HepG2 (cell line): ENCODE data around the gene MIF. TPM values are rescaled to one million over a fixed set of nuclear protein-coding genes. Genes with fewer than 3 reads are reported as not detected.

ENCODE experiments used
- DNMT3B ChIP-seq: conservative IDR thresholded peaks from 2 replicates; pipeline ENCODE4 v1.6.1; 2016; ENCODE audit warnings: missing biosample characterization, control low read depth
- EP300 ChIP-seq, 3 experiments: sonication (generic) in 1 of 3; formaldehyde crosslinking in 1 of 3; IDR thresholded peaks; 2 replicates each; pipeline versions ENCODE4 v1.5.1 to v1.6.1; 2011 to 2020; ENCODE audit warnings: low read depth in 2 of 3, low read length in 2 of 3, borderline replicate concordance in 1 of 3, improper control_type of control experiment in 1 of 3, mild to moderate bottlenecking in 1 of 3, missing genetic modification reagents in 1 of 3, moderate library complexity in 1 of 3
- GFI1 ChIP-seq: sonication (generic); formaldehyde crosslinking; IDR thresholded peaks from 2 replicates; pipeline ENCODE4 v1.5.0; 2020; ENCODE audit warnings: missing genetic modification reagents, mild to moderate bottlenecking, borderline replicate concordance
- HIC2 ChIP-seq: sonication (generic); formaldehyde crosslinking; IDR thresholded peaks from 2 replicates; pipeline ENCODE4 v1.9.0; 2022; ENCODE audit warnings: low read depth, missing genetic modification reagents
- IRF2 ChIP-seq: IDR thresholded peaks from 2 replicates; pipeline ENCODE4 v1.6.1; 2018; ENCODE audit warnings: missing genetic modification reagents, missing compliant biosample characterization
- KDM1A ChIP-seq: IDR thresholded peaks from 2 replicates; pipeline ENCODE4 v1.6.1; 2016; ENCODE audit warnings: missing compliant biosample characterization
- PATZ1 ChIP-seq: sonication (generic); formaldehyde crosslinking; IDR thresholded peaks from 2 replicates; pipeline ENCODE4 v1.4.0; 2020; ENCODE audit warnings: missing genetic modification reagents
- RERE ChIP-seq: IDR thresholded peaks from 2 replicates; pipeline ENCODE4 v1.6.1; 2016; ENCODE audit warnings: low read depth, missing genetic modification reagents, missing compliant biosample characterization
- SIX4 ChIP-seq: sonication (generic); formaldehyde crosslinking; IDR thresholded peaks from 2 replicates; pipeline ENCODE4 v1.4.0; 2020; ENCODE audit warnings: missing genetic modification reagents
- SOX5 ChIP-seq: IDR thresholded peaks from 2 replicates; pipeline ENCODE4 v1.6.1; 2016; ENCODE audit warnings: borderline replicate concordance
- UBTF ChIP-seq: sonication (generic); formaldehyde crosslinking; IDR thresholded peaks from 2 replicates; pipeline ENCODE4 v1.4.0; 2020; ENCODE audit warnings: mild to moderate bottlenecking, missing genetic modification reagents
- ZNF574 ChIP-seq: sonication (generic); formaldehyde crosslinking; IDR thresholded peaks from 2 replicates; pipeline ENCODE4 v1.4.0; 2020; ENCODE audit warnings: missing genetic modification reagents
- ZNF644 ChIP-seq: IDR thresholded peaks from 2 replicates; pipeline ENCODE4 v1.6.1; 2016; ENCODE audit warnings: low read depth
- polyA plus RNA-seq, 8 experiments: library from polyadenylated mRNA; depleted of rRNA in 3 of 8; stranded (reverse) in 7 of 8; unstranded in 1 of 8; fragments of >200 nt; fragmentation: Illumina TruSeq in 4 of 8; extraction: Trizol in 4 of 8; gene quantifications; 2 replicates each; pipeline versions ENCODE4 v1.2.1 to v1.2.3, GENCODE V29; 2011 to 2016; ENCODE audit warnings: low read depth in 4 of 8, missing spikeins in 1 of 8, mixed read lengths in 1 of 8; ENCODE audit not compliant: insufficient read depth in 1 of 8
- total RNA-seq, 5 experiments: library from RNA; depleted of rRNA; stranded (reverse); fragments of >200 nt; fragmentation: Illumina TruSeq; extraction: Trizol; gene quantifications; 2 replicates each; pipeline ENCODE4 v1.2.3, GENCODE V29; 2016; ENCODE audit warnings: low read depth in 1 of 5

The MIF gene
- total and polyA plus RNA-seq, 2 of the 13 experiments (the other 11 are each of a cell fraction or from before 2014, with no cell fraction given) = 634 to 675 TPM

GRCh38 chr22:23921586-23922201 is 27.5 kb downstream of the MIF start (continued):
- TF ChIP-seq ZNF574 (CRISPR knock-in tag) (peak; percentile 43; the same call in 1 of the 2 replicates), ZNF644 (CRISPR knock-in tag) (peak; percentile 94), KDM1A (peak; percentile 94), IRF2 (peak; percentile 61; the same call in 1 of the 2 replicates), SIX4 (CRISPR knock-in tag) (0 out of 2 replicates have a peak, but pooled peaks have one; percentile 41), UBTF (CRISPR knock-in tag) (peak; percentile 32; the same call in 1 of the 2 replicates), EP300 (IDR thresholded peaks at IDR 0.05; ENCODE audit: low read depth in 2 of 2, low read length in 2 of 2) (peak in 1 of 2 experiments; percentile 48; a peak in 2 of 4 replicates), EP300 (CRISPR knock-in tag; IDR thresholded peaks at IDR 0.05; ENCODE audit: borderline replicate concordance) (peak; percentile 66; the same call in 1 of the 2 replicates), RERE (CRISPR knock-in tag) (peak; percentile 62; the same call in 1 of the 2 replicates), DNMT3B (CRISPR knock-in tag) (0 out of 2 replicates have a peak, but pooled peaks have one; percentile 53), SOX5 (peak; percentile 59; the same call in 1 of the 2 replicates), PATZ1 (CRISPR knock-in tag) (peak; percentile 14; the same call in 1 of the 2 replicates), HIC2 (CRISPR knock-in tag) (peak; percentile 33; the same call in 1 of the 2 replicates), GFI1 (CRISPR knock-in tag) (peak; percentile 36; the same call in 1 of the 2 replicates)
